ENCODE data around the gene HIF1A. TPM values are rescaled to one million over a fixed set of nuclear protein-coding genes. Genes with fewer than 3 reads are reported as not detected.

HIF1A gene
- total RNA-seq, 1 experiment from 2014 or later, result 135 TPM

DNA sequence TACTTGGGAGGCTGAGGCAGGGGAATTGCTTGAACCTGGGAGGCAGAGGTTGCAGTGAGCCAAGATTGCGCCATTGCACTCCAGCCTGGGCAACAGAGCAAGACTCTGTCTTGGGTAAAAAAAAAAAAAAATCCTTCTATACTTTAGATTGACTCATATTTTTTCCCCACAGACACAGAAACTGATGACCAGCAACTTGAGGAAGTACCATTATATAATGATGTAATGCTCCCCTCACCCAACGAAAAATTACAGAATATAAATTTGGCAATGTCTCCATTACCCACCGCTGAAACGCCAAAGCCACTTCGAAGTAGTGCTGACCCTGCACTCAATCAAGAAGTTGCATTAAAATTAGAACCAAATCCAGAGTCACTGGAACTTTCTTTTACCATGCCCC is 42.6 kb downstream of the HIF1A start:
- no peak for DNase-seq (ENCODE audit: low spot score)
- intact Hi-C loops (cut with micrococcal nuclease; ENCODE audit: unreplicated experiment), result no loop called here
- no peaks in the 10 kb centered on the region for H3K9me3 ChIP-seq (ENCODE audit: low read depth, low read length, poor library complexity, severe bottlenecking)
- ChIA-PET POLR2A (ENCODE audit: low non-redundant PET) (no interaction called here), CTCF (no interaction called here)
- no peak overlapping the region for H3K27ac ChIP-seq (ENCODE audit: low read depth, low read length, poor library complexity, severe bottlenecking)
- H3K27me3 ChIP-seq (replicated peaks; ENCODE audit: insufficient read depth, low read depth, low read length, poor library complexity), result no peaks in the 10 kb centered on the region
- H3K4me1 ChIP-seq (ENCODE audit: insufficient read depth, low read length, poor library complexity, severe bottlenecking), result no peaks in the 10 kb centered on the region
- TF ChIP-seq EZH2 (IDR thresholded peaks at IDR 0.05; ENCODE audit: borderline replicate concordance, low read depth, low read length, poor library complexity, severe bottlenecking), result no peak
- TF ChIP-seq, protein P1, sequence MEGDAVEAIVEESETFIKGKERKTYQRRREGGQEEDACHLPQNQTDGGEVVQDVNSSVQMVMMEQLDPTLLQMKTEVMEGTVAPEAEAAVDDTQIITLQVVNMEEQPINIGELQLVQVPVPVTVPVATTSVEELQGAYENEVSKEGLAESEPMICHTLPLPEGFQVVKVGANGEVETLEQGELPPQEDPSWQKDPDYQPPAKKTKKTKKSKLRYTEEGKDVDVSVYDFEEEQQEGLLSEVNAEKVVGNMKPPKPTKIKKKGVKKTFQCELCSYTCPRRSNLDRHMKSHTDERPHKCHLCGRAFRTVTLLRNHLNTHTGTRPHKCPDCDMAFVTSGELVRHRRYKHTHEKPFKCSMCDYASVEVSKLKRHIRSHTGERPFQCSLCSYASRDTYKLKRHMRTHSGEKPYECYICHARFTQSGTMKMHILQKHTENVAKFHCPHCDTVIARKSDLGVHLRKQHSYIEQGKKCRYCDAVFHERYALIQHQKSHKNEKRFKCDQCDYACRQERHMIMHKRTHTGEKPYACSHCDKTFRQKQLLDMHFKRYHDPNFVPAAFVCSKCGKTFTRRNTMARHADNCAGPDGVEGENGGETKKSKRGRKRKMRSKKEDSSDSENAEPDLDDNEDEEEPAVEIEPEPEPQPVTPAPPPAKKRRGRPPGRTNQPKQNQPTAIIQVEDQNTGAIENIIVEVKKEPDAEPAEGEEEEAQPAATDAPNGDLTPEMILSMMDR (conservative IDR thresholded peaks at IDR 0.05; ENCODE audit: low read depth, low read length), result no peak
- BruUV-seq (replicated peaks), result no TSS peak
- peaks cover 94% of the 10 kb centered on the region for H3K36me3 ChIP-seq (ENCODE audit: insufficient read depth, low read length, poor library complexity, severe bottlenecking)
- no peak overlapping the region for H3K4me3 ChIP-seq (ENCODE audit: low read depth, low read length, poor library complexity, severe bottlenecking)

DNA sequence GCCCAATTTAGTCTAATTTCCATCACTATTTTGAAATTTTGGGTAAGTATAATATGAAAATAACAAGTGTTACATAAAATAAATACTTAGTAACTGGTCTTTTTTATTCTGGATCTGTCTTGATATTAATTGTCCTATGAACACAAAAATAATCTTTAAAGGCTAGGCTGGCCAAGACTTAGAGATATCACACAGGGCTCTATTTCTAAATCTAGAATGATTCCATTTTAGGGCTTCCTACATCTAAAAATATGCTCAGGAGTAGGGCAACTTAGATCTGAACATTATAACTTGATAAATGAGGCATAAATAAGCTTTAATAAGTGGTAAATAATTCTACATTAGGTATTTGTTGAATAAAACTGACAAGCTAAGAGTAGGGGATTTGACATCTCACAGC is 43.8 kb downstream of the HIF1A start:
- TF ChIP-seq, protein P1 (conservative IDR thresholded peaks at IDR 0.05; ENCODE audit: low read depth, low read length), result no peak
- no peak overlapping the region for H3K4me3 ChIP-seq (ENCODE audit: low read depth, low read length, poor library complexity, severe bottlenecking)
- H3K36me3 ChIP-seq (ENCODE audit: insufficient read depth, low read length, poor library complexity, severe bottlenecking), result peaks cover 91% of the 10 kb centered on the region
- H3K4me1 ChIP-seq (ENCODE audit: insufficient read depth, low read length, poor library complexity, severe bottlenecking), result no peaks in the 10 kb centered on the region
- CTCF ChIA-PET, result no interaction called here
- H3K27ac ChIP-seq (ENCODE audit: low read depth, low read length, poor library complexity, severe bottlenecking), result no peak overlapping the region
- intact Hi-C loops (cut with micrococcal nuclease; ENCODE audit: unreplicated experiment), result no loop called here
- H3K27me3 ChIP-seq (replicated peaks; ENCODE audit: insufficient read depth, low read depth, low read length, poor library complexity), result no peaks in the 10 kb centered on the region
- POLR2A ChIA-PET (ENCODE audit: low non-redundant PET), result no interaction called here
- no peak for DNase-seq (ENCODE audit: low spot score)
- no peaks in the 10 kb centered on the region for H3K9me3 ChIP-seq (ENCODE audit: low read depth, low read length, poor library complexity, severe bottlenecking)
- TSS peak; percentile 12 for BruUV-seq (replicated peaks)

DNA sequence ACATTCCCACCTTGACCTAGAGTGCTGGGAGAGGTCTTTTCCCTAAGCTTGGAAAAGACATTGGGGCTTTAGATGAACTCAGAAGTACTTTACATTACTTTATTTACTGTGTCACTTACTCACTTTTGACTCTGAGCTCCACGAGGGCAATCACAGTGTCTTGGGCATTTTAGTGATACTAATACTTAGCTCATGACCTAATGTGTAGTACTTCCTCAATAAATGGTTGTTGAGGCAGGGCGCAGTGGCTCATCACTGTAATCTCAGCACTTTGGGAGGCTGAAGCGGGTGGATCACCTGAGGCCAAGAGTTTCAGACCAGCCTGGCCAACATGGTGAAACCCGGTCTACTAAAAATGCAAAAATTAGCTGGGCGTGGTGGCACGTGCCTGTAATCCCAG is 47.1 kb downstream of the HIF1A start:
- Histone ChIP-seq H3K27ac (ENCODE audit: low read depth, low read length, poor library complexity, severe bottlenecking) (no peak overlapping the region), H3K9me3 (ENCODE audit: low read depth, low read length, poor library complexity, severe bottlenecking) (no peaks in the 10 kb centered on the region), H3K27me3 (replicated peaks; ENCODE audit: insufficient read depth, low read depth, low read length, poor library complexity) (no peaks in the 10 kb centered on the region), H3K36me3 (ENCODE audit: insufficient read depth, low read length, poor library complexity, severe bottlenecking) (peaks cover 85% of the 10 kb centered on the region), H3K4me1 (ENCODE audit: insufficient read depth, low read length, poor library complexity, severe bottlenecking) (no peaks in the 10 kb centered on the region), H3K4me3 (ENCODE audit: low read depth, low read length, poor library complexity, severe bottlenecking) (no peak overlapping the region)
- ChIA-PET CTCF (no interaction called here), POLR2A (ENCODE audit: low non-redundant PET) (no interaction called here)
- no peak for DNase-seq (ENCODE audit: low spot score)
- intact Hi-C loops (cut with micrococcal nuclease; ENCODE audit: unreplicated experiment), result no loop called here
- BruUV-seq (replicated peaks), result no TSS peak
- TF ChIP-seq, protein P1 (conservative IDR thresholded peaks at IDR 0.05; ENCODE audit: low read depth, low read length), result no peak
- no peak for TF ChIP-seq EZH2 (IDR thresholded peaks at IDR 0.05; ENCODE audit: borderline replicate concordance, low read depth, low read length, poor library complexity, severe bottlenecking)

Measured in A673 (cell line).